HG03457 (cell line): ENCODE data around the gene STK4.
"Not testable (repeated sequence)": the region's sequence is repeated elsewhere in the genome, so short reads cannot be mapped to it uniquely, and the experiment has no call there.

Experiments used
- ATAC-seq: cut with Tn5 transposase; IDR thresholded peaks from one replicate; pipeline ENCODE4 v1.9.1; 2021; ENCODE audit warnings: moderate number of reproducible peaks; ENCODE audit not compliant: unreplicated experiment

Gene STK4

GRCh38 chr20:45051204-45052060 lies 85.1 kb downstream of the STK4 start:
- ATAC-seq: no peak

GRCh38 chr20:45052698-45053429 lies 86.6 kb downstream of the STK4 start:
- no peak for ATAC-seq

- ATAC-seq: no peak
Measured at GRCh38 chr20:45053430-45054351, 87.4 kb downstream of the STK4 start.

- ATAC-seq: no peak
Measured at GRCh38 chr20:45055056-45055455, 88.7 kb downstream of the STK4 start.

GRCh38 chr20:45056473-45057173 lies 90.3 kb downstream of the STK4 start:
- no peak for ATAC-seq

- no peak for ATAC-seq
Measured at GRCh38 chr20:45058168-45058850, 92.0 kb downstream of the STK4 start.

GRCh38 chr20:45059022-45059728 lies 92.9 kb downstream of the STK4 start:
- ATAC-seq: no peak

- no peak for ATAC-seq
Measured at GRCh38 chr20:45060294-45060693, 94.0 kb downstream of the STK4 start.

GRCh38 chr20:45061244-45061643 lies 94.9 kb downstream of the STK4 start:
- no peak for ATAC-seq

GRCh38 chr20:45063107-45063506 lies 96.8 kb downstream of the STK4 start:
- ATAC-seq: not testable (repeated sequence)

GRCh38 chr20:45064812-45065211 lies 98.5 kb downstream of the STK4 start:
- no peak for ATAC-seq

- no peak for ATAC-seq
Measured at GRCh38 chr20:45066372-45066771, 100.1 kb downstream of the STK4 start.

- ATAC-seq: no peak
Measured at GRCh38 chr20:45067087-45067486, 100.8 kb downstream of the STK4 start.

GRCh38 chr20:45067558-45067957 lies 101.2 kb downstream of the STK4 start:
- ATAC-seq: no peak

- no peak for ATAC-seq
Measured at GRCh38 chr20:45069261-45069660, 102.9 kb downstream of the STK4 start.

GRCh38 chr20:45070932-45071632 lies 104.8 kb downstream of the STK4 start:
- ATAC-seq: no peak

- ATAC-seq: no peak
Measured at GRCh38 chr20:45072066-45072465, 105.8 kb downstream of the STK4 start.

GRCh38 chr20:45073221-45073620 lies 106.9 kb downstream of the STK4 start:
- ATAC-seq: no peak

GRCh38 chr20:45077559-45077958 lies 111.2 kb downstream of the STK4 start:
- no peak for ATAC-seq
